GM12892 (cell line): ENCODE data around the gene TMPRSS4.

ENCODE experiments used
- POLR2A ChIP-seq: IDR thresholded peaks from 2 replicates; pipeline ENCODE4 v1.6.1; 2011; ENCODE audit warnings: low read depth, low read length, control low read depth
- POLR2AphosphoS5 ChIP-seq: IDR thresholded peaks from 2 replicates; pipeline ENCODE4 v1.6.1; 2011; ENCODE audit warnings: low read depth, low read length, control low read depth

DNA sequence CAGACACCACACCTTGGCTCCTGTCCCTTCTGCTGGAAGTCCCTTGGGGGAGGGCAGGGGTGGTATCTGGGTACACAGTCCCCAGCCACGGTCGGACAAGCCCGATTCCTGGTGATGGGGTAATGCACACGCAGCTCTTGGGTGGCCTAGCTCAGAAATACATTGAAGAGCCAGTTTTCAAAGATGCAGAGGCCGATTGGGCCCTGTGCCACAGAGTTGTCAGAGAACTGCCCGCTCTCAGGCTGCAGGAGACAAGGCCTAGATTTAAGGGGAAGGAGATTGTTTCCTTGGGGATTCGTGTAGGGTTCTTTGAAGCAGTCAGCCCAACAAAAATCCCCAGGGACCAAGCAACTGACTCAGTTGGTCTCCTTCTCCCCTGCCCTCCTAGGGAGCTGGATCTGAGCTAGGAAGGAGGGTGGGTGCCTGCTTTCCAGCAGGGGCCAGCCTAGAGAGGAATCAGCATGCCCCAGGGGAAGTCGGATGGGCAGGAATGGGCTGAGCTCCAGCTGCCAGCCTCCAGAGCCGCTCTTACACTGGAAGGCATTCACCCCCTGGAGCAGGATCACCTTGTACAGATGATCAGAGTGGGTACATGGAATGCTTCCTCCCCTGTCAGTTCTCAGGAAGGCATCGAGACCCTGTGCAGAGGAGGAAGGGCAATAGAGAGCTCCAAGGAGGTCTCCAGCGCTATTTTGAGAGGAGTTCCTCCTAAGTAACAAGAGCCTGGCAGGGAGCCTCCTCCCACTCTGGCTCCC is 79.1 kb downstream of the TMPRSS4 start:
- TF ChIP-seq POLR2AphosphoS5 (no peak), POLR2A (no peak)
